Smooth muscle cell (in vitro differentiated cells): ENCODE results near the gene PLEK2. TPM values are rescaled to one million over a fixed set of nuclear protein-coding genes. Genes with fewer than 3 reads are reported as not detected.

Experiments used
- DNase-seq: peaks from one replicate; lab custom pipeline; 2025; ENCODE audit not compliant: unreplicated experiment; lab: John Stamatoyannopoulos, UW
- H2AFZ ChIP-seq: fragments of 200-600 bp; sonication (generic); 2 replicates; pipeline ENCODE4 v1.6.0; 2016; ENCODE audit warnings: antibody characterized with exemption, low read depth, mild to moderate bottlenecking
- H3F3A ChIP-seq: fragments of 200-600 bp; sonication (generic); 2 replicates; pipeline ENCODE4 v1.6.0; 2017; ENCODE audit warnings: antibody characterized with exemption, low read depth
- H3K27ac ChIP-seq: fragments of 200-600 bp; sonication (generic); 2 replicates; pipeline ENCODE4 v1.5.1; 2016; ENCODE audit warnings: low read depth, mild to moderate bottlenecking
- H3K27me3 ChIP-seq: fragments of 200-600 bp; sonication (generic); 2 replicates; pipeline ENCODE4 v1.6.1; 2016; ENCODE audit warnings: low read depth, mild to moderate bottlenecking
- H3K36me3 ChIP-seq: fragments of 200-600 bp; sonication (generic); 2 replicates; pipeline ENCODE4 v1.5.1; 2016; ENCODE audit warnings: low read depth
- H3K4me1 ChIP-seq: fragments of 200-600 bp; sonication (generic); 2 replicates; pipeline ENCODE4 v1.5.1; 2016; ENCODE audit warnings: low read depth
- H3K4me2 ChIP-seq: fragments of 200-600 bp; sonication (generic); 2 replicates; pipeline ENCODE4 v1.6.0; 2016; ENCODE audit warnings: mild to moderate bottlenecking
- H3K4me3 ChIP-seq: fragments of 200-600 bp; sonication (generic); 2 replicates; pipeline ENCODE4 v1.5.1; 2016; ENCODE audit warnings: mild to moderate bottlenecking
- H3K79me2 ChIP-seq: fragments of 200-600 bp; sonication (generic); 2 replicates; pipeline ENCODE4 v1.6.0; 2016; ENCODE audit warnings: low read depth, mild to moderate bottlenecking
- H3K9ac ChIP-seq: fragments of 200-600 bp; sonication (generic); 2 replicates; pipeline ENCODE4 v1.6.0; 2016; ENCODE audit warnings: low read depth
- H3K9me3 ChIP-seq: fragments of 200-600 bp; sonication (generic); replicated peaks from 2 replicates; pipeline ENCODE4 v1.5.1; 2016; ENCODE audit warnings: low read depth
- H4K20me1 ChIP-seq: fragments of 200-600 bp; sonication (generic); 2 replicates; pipeline ENCODE4 v1.6.0; 2016; ENCODE audit warnings: low read depth
- WGBS: methylation state at CpG from one replicate; pipeline ENCODE4 v1.1.7; 2016; ENCODE audit warnings: low lambda C conversion rate; 5-methylcytosine and 5-hydroxymethylcytosine counted together
- polyA plus RNA-seq: library from polyadenylated mRNA; unstranded; fragments of >200 nt; fragmentation: Nextera tagmentation; extraction: Ambion mirVana; gene quantifications from 2 replicates; pipeline ENCODE4 v1.2.1, GENCODE V29; 2016
- total RNA-seq: library from RNA; depleted of rRNA; stranded (reverse); fragments of >200 nt; gene quantifications from 2 replicates; pipeline ENCODE4 v1.2.3, GENCODE V29; 2014
- TF ChIP-seq, protein P1 (sequence below): fragments of 200-600 bp; sonication (generic); IDR thresholded peaks from 2 replicates; pipeline ENCODE4 v1.5.1; 2017; ENCODE audit warnings: borderline replicate concordance, mild to moderate bottlenecking, antibody characterized with exemption; ENCODE audit not compliant: insufficient read depth, poor library complexity, severe bottlenecking

The PLEK2 gene
- total and polyA plus RNA-seq, 2 experiments from 2014 or later, result 1.6 to 3.1 TPM

DNA sequence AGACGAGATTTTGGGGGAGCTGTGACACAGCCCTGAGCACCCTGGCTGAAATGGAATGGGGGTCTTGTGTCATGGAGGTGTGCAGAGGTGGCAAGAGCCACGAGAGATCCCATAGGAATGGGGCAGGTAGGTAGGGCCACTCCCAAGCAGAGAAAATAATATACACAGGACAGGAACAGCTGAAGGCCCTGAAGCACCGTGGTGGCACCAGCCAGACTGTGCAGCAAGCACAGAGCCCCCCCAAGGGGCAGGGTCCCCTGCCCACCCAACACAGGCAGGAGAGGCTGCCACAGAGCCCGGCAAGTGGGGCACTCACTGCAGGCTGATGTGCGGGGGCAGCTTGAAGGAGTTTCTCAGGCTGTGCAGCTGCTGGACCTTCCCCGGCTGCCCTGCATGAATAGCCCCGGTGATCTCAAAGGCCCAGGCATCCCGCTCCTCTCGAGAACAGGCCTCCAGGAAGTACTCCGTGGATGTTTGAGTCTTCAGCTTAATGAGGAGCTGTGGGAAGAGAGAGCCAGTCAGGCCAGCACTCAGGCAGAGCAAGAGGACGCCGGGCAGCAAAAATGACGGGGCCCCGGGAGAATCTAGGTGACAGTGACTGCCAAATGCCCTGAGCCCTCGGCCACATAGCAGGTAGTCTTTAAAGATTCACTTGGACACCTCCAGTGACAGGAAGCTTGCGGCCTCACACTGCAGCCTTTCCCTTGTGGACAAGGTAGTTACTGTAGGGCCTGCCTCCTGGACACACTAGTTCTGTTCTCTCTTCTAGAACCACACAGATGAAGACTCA is 16.7 kb downstream of the PLEK2 start:
- H3K9me3 ChIP-seq, result no peaks in the 10 kb centered on the region
- H3K4me2 ChIP-seq, result no peak overlapping the region
- H4K20me1 ChIP-seq, result no peaks in the 10 kb centered on the region
- H3K4me1 ChIP-seq, result no peaks in the 10 kb centered on the region
- H3K9ac ChIP-seq, result no peak overlapping the region
- H3K27me3 ChIP-seq, result no peaks in the 10 kb centered on the region
- H3K4me3 ChIP-seq, result no peak overlapping the region
- no peak overlapping the region for H2AFZ ChIP-seq
- H3K27ac ChIP-seq, result no peak overlapping the region
- TF ChIP-seq, protein P1, sequence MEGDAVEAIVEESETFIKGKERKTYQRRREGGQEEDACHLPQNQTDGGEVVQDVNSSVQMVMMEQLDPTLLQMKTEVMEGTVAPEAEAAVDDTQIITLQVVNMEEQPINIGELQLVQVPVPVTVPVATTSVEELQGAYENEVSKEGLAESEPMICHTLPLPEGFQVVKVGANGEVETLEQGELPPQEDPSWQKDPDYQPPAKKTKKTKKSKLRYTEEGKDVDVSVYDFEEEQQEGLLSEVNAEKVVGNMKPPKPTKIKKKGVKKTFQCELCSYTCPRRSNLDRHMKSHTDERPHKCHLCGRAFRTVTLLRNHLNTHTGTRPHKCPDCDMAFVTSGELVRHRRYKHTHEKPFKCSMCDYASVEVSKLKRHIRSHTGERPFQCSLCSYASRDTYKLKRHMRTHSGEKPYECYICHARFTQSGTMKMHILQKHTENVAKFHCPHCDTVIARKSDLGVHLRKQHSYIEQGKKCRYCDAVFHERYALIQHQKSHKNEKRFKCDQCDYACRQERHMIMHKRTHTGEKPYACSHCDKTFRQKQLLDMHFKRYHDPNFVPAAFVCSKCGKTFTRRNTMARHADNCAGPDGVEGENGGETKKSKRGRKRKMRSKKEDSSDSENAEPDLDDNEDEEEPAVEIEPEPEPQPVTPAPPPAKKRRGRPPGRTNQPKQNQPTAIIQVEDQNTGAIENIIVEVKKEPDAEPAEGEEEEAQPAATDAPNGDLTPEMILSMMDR, result no peak
- no peak for DNase-seq
- H3F3A ChIP-seq, result no peaks in the 10 kb centered on the region
- 75% methylated on average over 16 of the region's 16 CpGs for WGBS
- no peaks in the 10 kb centered on the region for H3K79me2 ChIP-seq
- no peaks in the 10 kb centered on the region for H3K36me3 ChIP-seq

DNA sequence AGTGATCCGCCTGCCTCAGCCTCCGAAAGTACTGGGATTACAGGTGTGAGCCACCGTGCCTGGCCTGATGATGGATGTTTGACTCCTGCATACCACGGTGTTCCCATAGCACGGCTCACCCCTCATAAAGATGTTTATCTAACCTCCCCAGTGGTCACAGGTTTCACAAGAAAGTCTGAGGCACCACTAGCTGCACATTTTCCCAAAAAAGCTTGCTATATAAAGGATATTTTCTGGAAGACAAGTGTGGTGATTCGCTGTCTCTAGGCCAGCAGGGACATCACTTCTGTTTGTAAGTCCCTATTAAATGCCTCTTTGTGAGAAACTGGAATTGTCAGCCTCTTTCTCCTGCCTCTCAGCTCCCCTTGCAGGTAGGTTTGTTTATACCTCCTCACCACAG is 18.3 kb downstream of the PLEK2 start:
- Histone ChIP-seq H3F3A (no peaks in the 10 kb centered on the region), H3K27ac (no peak overlapping the region), H3K4me2 (no peak overlapping the region), H3K27me3 (no peaks in the 10 kb centered on the region), H3K9me3 (no peaks in the 10 kb centered on the region), H3K9ac (no peak overlapping the region), H3K36me3 (no peaks in the 10 kb centered on the region), H3K79me2 (no peaks in the 10 kb centered on the region), H4K20me1 (no peaks in the 10 kb centered on the region), H3K4me1 (no peaks in the 10 kb centered on the region), H2AFZ (no peak overlapping the region), H3K4me3 (no peak overlapping the region)
- no peak for DNase-seq
- 60% methylated on average over 6 of the region's 6 CpGs for WGBS
- TF ChIP-seq, protein P1, result no peak

DNA sequence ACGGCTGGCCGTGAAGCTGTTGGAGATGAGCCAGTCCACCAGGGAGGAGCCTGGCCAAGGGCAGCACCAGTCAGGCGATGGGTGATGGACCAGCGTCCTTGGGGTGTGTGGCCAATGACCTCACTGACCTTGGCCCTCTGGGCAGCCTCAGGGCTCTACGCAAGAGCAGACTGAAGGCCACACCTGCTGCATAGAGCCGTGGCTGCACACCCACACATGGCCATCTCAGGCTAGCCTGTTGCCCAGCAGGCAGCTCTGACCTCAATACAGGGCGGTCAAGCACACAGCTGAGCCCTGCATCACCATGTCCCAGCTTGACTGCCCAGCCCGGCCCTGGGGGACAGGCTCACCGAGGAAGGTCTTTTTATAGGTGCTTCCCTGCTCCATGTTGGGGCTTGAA is 19.2 kb downstream of the PLEK2 start:
- Histone ChIP-seq H3K4me1 (no peaks in the 10 kb centered on the region), H3F3A (no peaks in the 10 kb centered on the region), H2AFZ (no peak overlapping the region), H3K4me3 (no peak overlapping the region), H3K9me3 (no peaks in the 10 kb centered on the region), H3K27me3 (no peaks in the 10 kb centered on the region), H3K36me3 (no peaks in the 10 kb centered on the region), H3K4me2 (no peak overlapping the region), H3K27ac (no peak overlapping the region), H3K9ac (no peak overlapping the region), H3K79me2 (no peaks in the 10 kb centered on the region), H4K20me1 (no peaks in the 10 kb centered on the region)
- 95% methylated on average over 9 of the region's 9 CpGs for WGBS
- TF ChIP-seq, protein P1, result no peak
- no peak for DNase-seq

DNA sequence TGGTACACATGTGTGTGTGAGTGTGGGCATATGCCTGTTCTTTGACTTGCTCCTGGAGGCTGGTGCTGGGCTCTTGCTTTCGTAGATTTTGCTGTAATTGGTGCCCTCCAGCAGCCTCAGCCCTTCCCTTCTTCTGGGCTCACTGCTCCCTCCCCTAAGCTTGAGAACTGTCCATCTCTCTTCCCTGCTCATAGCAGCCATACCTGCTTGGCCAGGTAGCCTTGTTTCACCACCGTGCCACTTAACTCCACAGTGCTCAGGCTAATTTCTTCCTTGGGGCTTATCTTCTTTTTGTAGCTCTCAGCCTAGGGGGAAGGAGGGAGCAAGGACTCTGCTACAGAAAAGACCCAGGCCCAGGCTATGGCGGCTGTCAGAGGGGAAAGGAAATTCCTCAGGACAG is 19.8 kb downstream of the PLEK2 start:
- no peaks in the 10 kb centered on the region for H3K36me3 ChIP-seq

More for the DNA sequence above, 19.8 kb downstream of the PLEK2 start:
- no peaks in the 10 kb centered on the region for H3K4me1 ChIP-seq
- WGBS, result 56% methylated on average over 3 of the region's 3 CpGs
- no peak overlapping the region for H2AFZ ChIP-seq
- H3K4me2 ChIP-seq, result no peak overlapping the region
- no peaks in the 10 kb centered on the region for H3K9me3 ChIP-seq
- no peaks in the 10 kb centered on the region for H3F3A ChIP-seq
- no peak overlapping the region for H3K9ac ChIP-seq
- H3K27ac ChIP-seq, result no peak overlapping the region
- no peaks in the 10 kb centered on the region for H4K20me1 ChIP-seq
- no peak for DNase-seq
- no peaks in the 10 kb centered on the region for H3K79me2 ChIP-seq
- no peaks in the 10 kb centered on the region for H3K27me3 ChIP-seq
- TF ChIP-seq, protein P1, result no peak
- no peak overlapping the region for H3K4me3 ChIP-seq
